GM18507 (cell line): ENCODE results near the gene AKR7A3.
A peak's percentile ranks its signal among the peaks of the same experiment; 100 is the strongest.

Experiments
- DNase-seq: peaks from one replicate; pipeline ENCODE4 v3.0.0; 2011; ENCODE audit warnings: low read depth; ENCODE audit not compliant: insufficient read length; ENCODE audit errors: extremely low spot score
- FAIRE-seq: peaks from 2 replicates; lab custom pipeline; 2011; peaks lifted over from hg19 to GRCh38; lab: Jason Lieb, UNC

The AKR7A3 gene

GRCh38 chr1:19322481-19322880 is 33.9 kb upstream of the AKR7A3 start:
- FAIRE-seq = no peak
- no peak for DNase-seq

GRCh38 chr1:19321071-19321470 is 32.5 kb upstream of the AKR7A3 start:
- FAIRE-seq = no peak

GRCh38 chr1:19319196-19319595 is 30.6 kb upstream of the AKR7A3 start:
- DNase-seq = no peak
- FAIRE-seq = no peak

More at GRCh38 chr1:19321071-19321470, 32.5 kb upstream of the AKR7A3 start:
- no peak for DNase-seq

GRCh38 chr1:19317126-19317910 is 28.7 kb upstream of the AKR7A3 start:
- FAIRE-seq (no peak), DNase-seq (no peak)

GRCh38 chr1:19315378-19316198 is 27.0 kb upstream of the AKR7A3 start:
- peak; percentile 97 for FAIRE-seq
- DNase-seq = peak; percentile 56

GRCh38 chr1:19313961-19314882 is 25.7 kb upstream of the AKR7A3 start:
- DNase-seq (no peak), FAIRE-seq (peak; percentile 71)

GRCh38 chr1:19313636-19313959 is 25.0 kb upstream of the AKR7A3 start:
- no peak for DNase-seq

GRCh38 chr1:19312782-19313635 is 24.4 kb upstream of the AKR7A3 start:
- peak; percentile 15 for FAIRE-seq
- DNase-seq = no peak

More at GRCh38 chr1:19313636-19313959, 25.0 kb upstream of the AKR7A3 start:
- FAIRE-seq = no peak

- peak; percentile 82 for FAIRE-seq
- peak; percentile 97 for DNase-seq
Measured at GRCh38 chr1:19311931-19312781, 23.6 kb upstream of the AKR7A3 start, which contains the start of the genes AKR7A2 and SLC66A1. TSS of gene AKR7A2 (minus strand) at chr1:19312144. CDS start at chr1:19312124, 20 bp downstream. TSS of gene SLC66A1 (plus strand) at chr1:19312326. CDS start at chr1:19317678, 5,352 bp downstream.

GRCh38 chr1:19311503-19311930 is 22.9 kb upstream of the AKR7A3 start:
- no peak for FAIRE-seq
- no peak for DNase-seq

- DNase-seq (no peak), FAIRE-seq (no peak)
Measured at GRCh38 chr1:19310720-19311502, 22.3 kb upstream of the AKR7A3 start.

- DNase-seq = no peak
Measured at GRCh38 chr1:19310061-19310460, 21.5 kb upstream of the AKR7A3 start.

GRCh38 chr1:19309123-19309813 is 20.7 kb upstream of the AKR7A3 start:
- FAIRE-seq (no peak), DNase-seq (no peak)

More at GRCh38 chr1:19310061-19310460, 21.5 kb upstream of the AKR7A3 start:
- no peak for FAIRE-seq

- DNase-seq (no peak), FAIRE-seq (no peak)
Measured at GRCh38 chr1:19308509-19308907, 19.9 kb upstream of the AKR7A3 start.

GRCh38 chr1:19307794-19308508 is 19.4 kb upstream of the AKR7A3 start:
- no peak for FAIRE-seq
- no peak for DNase-seq

- FAIRE-seq (no peak), DNase-seq (no peak)
Measured at GRCh38 chr1:19306941-19307340, 18.4 kb upstream of the AKR7A3 start.
